ENCODE measurements around the gene GSTK1.
"Not testable (repeated sequence)": the region's sequence is repeated elsewhere in the genome, so short reads cannot be mapped to it uniquely, and the experiment has no call there.

GSTK1 gene

DNA sequence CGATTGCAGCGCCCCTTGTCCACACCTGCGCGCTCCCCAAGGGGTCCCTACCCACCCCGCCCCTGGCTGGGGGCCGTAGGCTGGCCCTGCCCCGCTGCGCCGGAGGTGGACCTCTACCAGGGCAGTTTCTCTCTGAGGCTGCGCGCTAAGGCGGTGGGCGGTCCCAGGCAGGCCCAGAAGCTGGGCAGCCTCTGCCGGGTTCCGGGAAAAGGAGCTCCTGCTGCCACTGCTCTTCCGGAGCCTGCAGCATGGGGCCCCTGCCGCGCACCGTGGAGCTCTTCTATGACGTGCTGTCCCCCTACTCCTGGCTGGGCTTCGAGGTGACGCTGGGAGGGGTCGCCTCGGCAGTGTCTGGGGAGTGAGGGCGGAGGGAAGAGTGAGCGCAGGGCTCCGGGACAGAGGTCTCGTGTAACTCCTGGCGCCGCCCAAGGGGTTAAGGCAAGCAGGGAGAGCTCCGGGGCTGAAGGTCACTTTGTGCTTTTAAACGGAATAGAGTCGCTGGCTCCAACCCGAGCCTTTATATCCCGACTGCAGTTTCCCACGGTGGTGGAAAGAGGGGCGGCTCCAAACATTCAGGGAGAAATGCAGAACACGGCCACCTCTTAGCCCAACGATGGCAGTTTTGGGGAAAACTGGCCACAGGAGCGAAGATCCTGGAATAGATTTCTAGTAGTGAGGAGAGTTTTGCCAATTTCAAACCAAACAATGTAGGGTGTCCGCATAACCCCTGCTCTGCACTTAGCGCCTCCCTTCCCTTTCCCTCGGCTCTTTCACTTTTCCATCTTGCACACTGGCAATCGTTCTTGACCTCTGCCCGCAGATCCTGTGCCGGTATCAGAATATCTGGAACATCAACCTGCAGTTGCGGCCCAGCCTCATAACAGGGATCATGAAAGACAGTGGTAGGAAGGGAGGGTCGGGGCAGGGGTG lies at the start of gene GSTK1:
Gene GSTK1, plus strand, starts transcription at position 176 of the 930 bp plus-strand sequence. Its CDS starts 73 bp downstream, at position 249.
- DNase-seq = peak; percentile 47 to 78 (median 62)

DNA sequence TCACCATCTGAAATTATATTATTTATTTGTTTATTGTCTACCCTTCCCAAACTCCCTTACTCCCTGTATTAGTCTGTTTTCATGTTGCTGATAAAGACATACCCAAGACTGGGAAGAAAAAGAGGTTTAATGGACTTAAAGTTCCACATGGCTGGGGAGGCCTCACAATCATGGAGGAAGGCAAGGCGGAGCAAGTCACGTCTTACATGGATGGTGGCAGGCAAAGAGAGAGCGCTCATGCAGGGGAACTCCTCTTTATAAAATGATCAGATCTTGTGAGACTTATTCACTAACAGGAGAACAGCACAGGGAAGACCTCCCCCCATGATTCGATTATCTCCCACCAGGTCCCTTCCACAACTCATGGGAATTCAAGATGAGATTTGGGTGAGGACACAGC lies 49.8 kb upstream of the GSTK1 start:
- not testable (repeated sequence) for DNase-seq

DNA sequence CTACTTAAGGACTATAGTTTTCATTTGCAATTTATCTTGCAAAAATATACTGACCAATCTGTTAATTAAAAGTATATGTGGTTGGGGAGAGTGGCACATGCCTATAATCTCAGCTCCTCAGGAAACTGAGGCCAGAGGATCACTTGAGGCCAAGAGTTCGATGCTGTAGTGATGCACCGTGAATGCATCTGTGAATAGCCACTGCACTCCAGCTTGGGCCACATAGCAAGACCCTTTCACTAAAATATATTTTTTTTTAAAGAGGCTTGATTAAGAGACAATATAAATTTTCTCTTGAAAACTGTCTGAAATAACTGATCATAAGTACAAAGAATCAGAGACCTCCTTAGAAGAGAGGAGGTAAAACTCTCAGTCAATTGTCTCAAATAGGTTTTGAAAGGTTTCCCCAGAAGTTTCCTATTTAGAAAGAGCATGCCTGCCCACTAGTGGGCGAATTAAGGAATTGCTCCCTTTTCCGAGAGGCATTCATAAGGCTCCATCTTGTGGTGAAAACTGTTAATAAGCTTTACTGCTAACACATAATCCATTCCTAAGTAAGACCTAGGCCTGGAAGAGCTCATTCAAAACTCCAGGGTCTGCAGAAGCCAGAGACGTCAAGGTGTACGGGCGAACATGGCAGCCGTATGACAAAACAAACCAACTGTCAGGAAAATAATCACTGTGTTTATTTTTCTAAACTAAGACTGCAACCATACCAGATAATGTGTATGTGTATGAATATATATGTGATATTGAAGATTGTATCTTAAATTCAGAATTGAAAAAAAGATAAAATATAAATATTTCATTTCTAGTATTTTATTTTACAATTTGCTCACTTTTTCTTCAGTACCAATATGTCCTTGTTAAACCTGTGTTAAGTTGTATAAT lies 48.2 kb upstream of the GSTK1 start:
- peak in 1 of 4 experiments; percentile 30 for DNase-seq

DNA sequence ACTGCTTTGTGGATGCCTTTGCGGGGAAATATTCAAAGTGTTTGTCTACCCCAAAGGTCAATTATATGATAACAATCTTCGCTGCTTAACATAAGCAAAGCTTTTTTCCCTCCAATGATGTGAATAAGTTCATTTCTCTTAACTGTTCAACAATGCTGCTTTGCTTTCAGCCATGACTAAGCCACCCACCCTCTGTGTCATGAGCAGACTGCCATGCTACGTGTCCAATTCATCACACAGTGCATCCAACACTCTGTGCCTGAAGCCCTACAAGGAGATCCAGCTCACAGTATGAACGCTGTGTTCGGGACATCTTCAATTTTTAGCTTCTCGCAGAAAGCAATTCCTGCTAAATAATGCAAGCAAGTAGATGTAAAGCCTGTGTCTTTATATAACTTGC lies 47.1 kb upstream of the GSTK1 start:
- DNase-seq = no peak

DNA sequence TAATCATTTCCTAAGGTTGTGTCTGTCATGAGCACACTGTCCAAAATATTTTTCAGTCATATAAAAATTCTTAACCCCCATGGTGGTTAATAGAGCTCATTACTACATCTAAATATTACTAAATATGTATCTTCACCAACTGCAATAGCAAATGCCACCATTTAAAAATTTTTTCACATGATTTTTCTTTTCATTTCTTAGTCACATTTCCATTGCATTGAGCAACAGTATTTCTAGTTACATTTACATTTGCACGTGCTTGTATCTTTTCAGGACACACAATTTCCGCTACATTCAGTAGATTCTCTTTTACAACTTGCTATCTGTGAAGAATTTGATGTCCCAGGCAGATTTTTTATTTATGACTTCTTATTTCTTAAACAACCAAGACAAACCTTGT lies 46.6 kb upstream of the GSTK1 start:
- DNase-seq = no peak

DNA sequence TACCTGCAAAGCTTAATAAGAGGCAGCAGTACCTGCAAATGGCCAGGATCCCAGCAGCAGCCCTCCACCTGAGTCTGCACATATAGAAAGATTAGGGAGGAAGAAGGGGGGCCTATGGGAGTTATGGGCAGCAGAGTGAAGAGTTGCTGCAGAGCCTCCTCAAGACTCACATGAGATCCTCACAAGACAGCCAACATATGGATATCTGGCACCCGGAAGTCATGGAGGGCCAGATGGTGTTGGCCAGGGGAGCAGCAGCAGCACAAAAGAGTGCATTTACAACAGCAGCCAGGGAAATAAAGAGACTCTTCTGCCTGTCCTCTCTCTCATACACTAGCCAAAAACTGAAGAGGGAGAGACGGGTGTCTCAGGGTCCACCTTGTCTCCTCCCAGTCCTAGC lies 45.4 kb upstream of the GSTK1 start:
- no peak for DNase-seq

DNA sequence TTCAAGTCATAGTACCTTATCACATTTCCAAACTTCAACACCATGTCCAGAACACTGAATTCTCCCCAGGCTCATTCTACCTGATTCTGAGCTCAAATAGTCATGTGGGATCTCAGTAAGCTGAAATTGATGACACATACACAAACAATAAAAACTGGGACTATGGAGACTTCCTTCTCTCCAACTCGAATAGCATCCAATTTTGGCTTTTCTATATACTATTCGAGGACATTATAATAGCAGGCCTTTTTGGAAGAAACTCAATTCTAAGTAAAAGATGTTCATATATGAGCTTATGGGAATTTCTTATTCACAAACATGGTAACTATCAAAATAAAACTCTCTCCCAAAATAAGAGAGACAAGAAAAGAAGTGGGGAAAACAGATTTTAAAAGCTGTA lies 42.0 kb upstream of the GSTK1 start:
- DNase-seq = no peak

DNA sequence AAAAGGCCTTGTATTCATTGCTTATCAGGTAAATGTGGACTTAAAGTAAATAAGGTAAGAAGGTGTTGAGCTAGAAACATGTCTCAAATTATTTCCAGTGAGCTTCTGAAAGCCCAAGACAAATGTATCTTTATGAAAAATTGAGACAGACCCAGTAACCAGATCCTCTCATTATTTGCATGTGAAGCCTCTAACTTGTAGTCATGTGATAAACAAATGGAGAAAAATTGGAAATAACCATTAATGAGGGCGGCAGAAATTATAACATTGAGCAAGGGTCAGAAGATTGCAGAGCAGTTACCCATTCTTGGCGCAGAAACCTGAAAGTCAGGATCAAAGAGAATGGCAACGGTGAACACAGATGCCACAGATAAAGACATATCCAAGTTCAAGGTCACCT lies 41.5 kb upstream of the GSTK1 start, which contains the start of gene TAS2R40:
Gene TAS2R40, plus strand, starts transcription at position 301 of the 400 bp plus-strand sequence. Its CDS starts 42 bp downstream, at position 343.
- no peak for DNase-seq

DNA sequence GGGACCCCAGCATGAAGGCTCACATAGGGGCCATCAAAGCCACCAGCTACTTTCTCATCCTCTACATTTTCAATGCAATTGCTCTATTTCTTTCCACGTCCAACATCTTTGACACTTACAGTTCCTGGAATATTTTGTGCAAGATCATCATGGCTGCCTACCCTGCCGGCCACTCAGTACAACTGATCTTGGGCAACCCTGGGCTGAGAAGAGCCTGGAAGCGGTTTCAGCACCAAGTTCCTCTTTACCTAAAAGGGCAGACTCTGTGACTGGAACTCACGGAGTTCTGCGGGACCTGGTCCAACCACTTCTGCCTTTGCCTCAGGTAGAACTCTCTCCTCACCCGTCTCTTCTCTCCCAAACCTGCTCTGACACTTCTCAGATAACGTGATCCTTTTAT lies 40.5 kb upstream of the GSTK1 start:
- DNase-seq = no peak

DNA sequence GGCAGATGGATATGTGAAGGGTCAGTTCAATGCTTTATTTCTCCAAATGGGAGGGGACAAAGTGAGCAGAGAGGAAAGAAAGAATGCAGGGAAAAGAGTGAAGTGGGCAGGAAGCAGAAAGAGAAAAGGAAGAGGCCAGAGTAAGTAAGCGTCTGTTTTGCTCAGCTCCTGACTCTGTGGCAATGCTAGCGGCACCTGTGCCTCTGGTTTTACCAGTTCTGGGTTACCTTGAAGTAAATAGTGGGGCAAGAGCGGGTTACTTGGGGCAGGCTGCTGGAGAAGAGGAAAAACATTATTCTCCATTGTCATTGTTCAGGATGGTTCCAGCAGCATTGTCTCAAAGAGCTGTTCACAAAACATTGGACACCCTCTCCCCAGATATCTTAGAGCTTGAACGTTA lies 39.5 kb upstream of the GSTK1 start:
- DNase-seq = no peak

DNA sequence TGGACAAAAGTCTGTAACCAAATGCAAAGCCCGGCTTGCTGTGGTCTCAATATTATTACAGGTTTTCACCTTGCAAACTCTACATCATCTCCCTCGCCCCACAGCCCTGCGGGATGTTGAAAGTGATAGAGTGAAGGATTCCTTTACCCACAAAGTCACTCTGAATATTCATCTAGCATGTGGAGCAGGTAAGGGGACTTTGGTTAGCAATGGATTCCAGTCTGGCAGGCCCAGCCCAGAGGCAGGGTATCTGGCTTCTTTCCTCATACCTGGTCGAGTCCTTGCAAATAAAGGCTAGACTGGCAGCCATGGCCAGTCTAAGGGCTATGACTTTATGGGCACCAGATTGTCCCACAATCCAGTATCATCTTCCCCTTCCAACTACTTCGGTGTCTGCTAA lies 38.2 kb upstream of the GSTK1 start:
- DNase-seq = no peak

DNA sequence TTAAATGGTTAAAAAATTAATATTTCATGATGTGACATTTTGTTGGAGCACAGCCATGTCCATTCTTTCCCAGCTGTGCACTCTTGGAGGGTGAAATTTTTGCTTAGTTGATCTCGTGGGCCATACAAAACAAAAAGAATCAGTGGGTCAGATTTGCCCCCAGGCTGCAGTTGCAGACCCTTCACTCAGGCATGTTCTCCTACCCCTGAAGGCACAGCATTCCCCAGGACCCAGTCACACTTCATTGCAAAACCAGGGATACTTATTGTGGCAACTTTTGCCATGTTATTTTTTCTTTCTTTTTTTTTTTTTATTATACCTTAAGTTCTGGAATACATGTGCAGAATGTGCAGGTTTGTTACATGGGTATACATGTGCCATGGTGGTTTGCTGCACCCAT lies 35.4 kb upstream of the GSTK1 start:
- DNase-seq = no peak

DNA sequence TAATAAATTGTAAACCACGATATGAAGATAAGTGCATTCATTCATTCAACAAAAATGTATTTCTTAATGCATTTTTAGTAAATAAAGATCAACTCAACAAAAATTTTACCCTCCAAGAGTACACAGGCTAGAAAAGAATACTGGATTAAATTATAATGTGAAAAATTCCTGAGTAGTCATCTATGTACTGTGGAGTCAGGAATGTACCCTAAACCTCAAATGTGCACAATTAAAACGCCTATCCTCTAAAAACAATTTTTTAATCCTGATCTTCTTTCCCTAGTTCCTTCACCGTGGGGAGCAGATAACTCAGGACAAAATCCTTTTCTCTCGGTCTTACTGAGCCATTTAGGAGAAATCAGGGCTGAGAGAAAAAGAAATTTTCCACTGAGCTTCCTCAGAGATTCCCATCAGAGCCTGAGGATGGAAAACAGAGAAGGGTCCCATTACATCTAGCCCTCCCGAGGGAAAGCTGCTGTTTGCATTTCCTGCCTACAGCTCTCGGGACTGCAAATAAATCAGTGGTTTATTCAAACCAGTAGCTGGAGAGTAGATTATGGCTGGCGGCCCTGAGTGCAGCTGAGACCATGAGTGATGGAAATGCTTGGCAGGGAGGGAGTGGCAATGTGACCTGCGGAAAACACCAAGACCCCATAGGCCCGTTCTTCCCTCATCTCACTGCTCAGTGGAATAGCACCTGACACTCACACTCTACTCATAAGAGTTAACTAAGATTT lies 34.0 kb upstream of the GSTK1 start:
- DNase-seq = no peak

DNA sequence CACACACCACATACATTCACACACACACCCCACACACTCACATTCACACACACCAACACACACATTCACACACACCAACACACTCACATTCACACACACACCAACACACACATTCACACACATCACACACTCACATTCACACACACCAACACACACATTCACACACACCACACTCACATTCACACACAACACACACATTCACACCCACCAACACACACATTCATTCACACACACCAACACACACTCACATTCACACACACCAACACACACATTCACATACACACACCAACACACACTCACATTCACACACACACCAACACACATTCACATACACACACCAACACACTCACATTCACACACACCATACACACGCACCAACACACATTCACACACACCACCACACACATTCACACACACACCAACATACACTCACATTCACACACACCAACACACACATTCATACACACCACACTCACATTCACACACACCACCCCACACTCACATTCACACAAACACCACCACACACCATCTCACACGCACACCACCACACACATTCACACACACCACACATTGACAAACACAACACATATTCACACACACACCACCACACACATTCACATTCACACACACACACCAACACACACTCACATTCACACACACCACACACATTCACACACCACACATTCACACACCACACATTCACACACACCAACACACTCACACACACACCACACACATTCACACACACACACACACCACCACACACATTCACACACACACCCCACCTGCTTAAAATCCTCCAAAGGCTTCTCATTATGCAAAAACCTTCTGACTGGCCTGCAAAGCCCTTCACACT lies 32.4 kb upstream of the GSTK1 start:
- DNase-seq = no peak

DNA sequence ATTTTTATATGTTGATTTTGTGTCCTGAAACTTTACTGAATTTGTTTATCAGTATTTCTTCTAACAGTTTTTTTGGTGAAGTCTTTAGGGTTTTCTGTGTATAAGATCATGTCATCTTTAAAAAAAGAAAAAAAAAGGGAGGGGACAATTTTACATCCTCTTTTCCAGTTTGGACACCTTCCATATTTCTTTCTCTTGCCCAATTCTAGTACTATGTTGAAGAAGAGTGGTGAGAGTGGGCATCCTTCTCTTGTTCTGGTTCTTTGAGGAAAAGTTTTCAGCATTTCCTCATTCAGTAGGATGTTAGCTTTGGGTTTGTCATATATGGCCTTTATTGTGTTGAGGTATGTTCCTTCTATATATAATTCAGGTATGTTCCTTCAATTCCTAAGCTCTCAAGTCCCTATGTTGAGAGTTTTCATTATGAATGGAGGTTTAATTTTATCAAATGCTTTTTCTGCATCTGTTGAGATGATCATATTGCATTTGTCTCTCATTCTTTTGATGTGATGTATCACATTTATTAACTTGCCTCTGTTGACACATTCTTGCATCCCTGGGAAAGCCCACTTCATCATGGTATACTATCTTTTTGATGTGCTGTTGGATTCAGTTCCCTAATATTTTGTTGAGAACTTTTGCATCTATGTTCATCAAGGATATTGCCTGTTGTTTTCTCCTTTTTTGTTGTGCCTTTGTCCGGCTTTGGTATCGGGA lies 29.3 kb upstream of the GSTK1 start:
- DNase-seq = no peak

DNA sequence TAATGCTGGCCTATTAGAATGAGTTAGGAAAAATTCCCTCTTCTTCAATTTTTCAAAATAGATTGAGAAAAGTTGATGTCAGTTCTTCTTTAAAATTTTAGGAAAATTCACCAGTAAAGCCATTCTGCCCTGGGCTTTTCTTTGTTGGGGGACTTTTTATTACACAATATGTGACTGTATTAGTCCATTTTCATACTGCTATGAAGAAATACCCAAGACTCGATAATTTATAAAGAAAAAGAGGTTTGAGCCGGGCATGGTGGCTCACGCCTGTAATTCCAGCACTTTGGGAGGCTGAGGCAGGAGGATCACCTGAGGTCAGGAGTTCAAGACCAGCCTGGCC lies 28.7 kb upstream of the GSTK1 start:
- no peak for DNase-seq

DNA sequence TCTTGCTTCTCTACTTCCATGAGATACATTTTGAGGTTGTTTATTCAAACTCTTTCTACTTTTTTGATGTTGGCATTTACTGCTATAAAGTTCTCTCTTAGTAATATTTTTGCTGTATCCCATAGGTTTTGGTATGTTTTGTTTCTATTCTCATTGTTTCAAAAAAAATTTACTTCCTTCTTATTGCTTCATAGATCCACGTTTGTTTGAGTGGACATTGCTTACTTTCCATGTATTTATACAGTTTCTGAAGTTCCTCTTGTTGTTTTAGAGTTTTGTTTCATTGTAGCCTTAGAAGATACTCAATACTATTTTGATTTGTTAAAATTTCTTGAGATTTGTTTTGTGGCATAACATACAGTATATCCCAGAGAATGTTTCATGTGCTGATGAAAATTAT lies 27.7 kb upstream of the GSTK1 start:
- DNase-seq = no peak

DNA sequence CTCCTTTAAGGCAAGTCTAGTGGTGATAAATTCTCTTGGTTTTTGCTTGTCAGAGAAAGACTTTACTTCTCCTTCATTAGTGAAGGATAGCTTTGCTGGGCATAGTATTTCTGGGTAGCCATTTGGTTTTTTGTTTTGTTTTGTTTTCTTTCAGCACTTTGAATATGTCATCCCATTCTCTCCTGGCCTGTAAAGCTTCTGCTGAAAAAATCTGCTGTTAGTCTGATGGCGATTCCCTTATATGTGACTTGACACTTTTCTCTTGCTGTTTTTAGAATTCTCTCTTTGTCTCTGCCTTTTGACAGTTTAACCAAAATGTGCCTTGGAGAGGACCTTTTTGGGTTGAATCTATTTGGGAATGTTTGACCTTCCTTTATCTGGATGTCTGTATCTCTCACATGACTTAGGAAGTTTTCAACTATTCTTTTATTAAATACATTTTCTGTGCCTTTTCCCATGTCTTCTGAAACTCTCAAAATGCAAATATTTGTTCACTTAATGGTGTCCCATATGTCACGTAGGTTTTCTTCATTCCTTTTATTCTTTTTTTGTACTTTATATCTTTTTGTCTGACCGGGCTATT lies 26.7 kb upstream of the GSTK1 start:
- no peak for DNase-seq

DNA sequence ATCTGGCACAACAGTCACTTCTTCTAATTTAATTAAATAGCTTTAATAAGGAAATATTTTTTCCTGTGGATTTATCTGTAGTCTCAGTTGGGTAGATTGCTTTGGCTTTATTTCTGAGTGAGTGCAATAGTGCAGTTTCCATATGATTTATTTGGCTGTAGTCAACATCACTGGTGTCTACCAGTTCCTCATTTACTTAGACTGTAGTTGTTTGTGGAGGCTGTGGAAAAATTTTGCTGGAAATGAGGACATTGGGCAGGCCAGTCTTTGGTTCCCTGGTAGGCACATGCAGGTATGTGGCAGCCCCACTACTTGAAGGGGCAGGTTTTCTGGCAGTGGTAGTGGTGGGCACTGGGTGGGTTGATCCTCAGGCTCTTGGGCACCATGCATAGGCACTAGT lies 25.9 kb upstream of the GSTK1 start:
- DNase-seq = no peak

DNA sequence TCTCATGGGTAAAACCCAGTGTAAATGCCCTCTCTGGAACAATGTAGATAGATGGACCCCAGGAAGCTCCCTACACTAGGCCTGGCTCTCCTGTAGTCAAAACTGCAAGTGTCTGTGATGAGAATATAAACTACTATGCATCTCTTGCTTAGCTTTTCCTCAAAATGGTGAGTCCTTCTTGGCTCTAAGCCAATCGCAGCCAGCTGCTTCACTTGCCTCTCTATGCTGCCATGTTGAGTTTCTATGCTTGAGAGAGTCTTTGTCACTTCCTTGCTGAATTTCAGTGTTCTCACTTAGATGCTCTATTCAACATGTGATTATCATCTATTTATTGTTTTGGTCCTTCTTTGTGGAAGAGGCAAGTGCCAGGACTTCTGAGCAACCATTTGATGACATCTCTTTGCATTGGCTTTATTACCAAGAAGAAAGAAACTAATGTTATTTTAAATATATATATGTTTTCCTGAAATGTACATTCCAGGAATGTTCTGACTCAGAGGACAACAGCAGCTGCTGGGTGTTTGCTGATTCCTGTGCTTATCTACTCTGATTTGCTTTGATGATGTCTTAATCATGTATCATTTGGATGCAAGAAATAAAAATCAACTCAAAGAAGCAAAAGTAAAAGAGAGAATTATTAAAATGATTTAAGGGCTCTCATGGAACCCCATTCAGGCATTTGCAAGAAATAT lies 24.8 kb upstream of the GSTK1 start:
- DNase-seq = no peak
